GM12872 (cell line): ENCODE results near the gene MSANTD1.

Experiments used
- CTCF ChIP-seq: IDR thresholded peaks from 3 replicates; pipeline ENCODE4 v1.5.1; 2011; ENCODE audit warnings: low read depth, mild to moderate bottlenecking, low read length, moderate library complexity; ENCODE audit not compliant: insufficient read depth

Gene MSANTD1

GRCh38 chr4:3229328-3229727 is 19.6 kb upstream of the MSANTD1 start:
- no peak for TF ChIP-seq CTCF

- no peak for TF ChIP-seq CTCF
Observed at GRCh38 chr4:3229964-3230363, 19.0 kb upstream of the MSANTD1 start.

- TF ChIP-seq CTCF, result no peak
Observed at GRCh38 chr4:3231471-3231870, 17.5 kb upstream of the MSANTD1 start.

GRCh38 chr4:3232001-3232400 is 17.0 kb upstream of the MSANTD1 start:
- no peak for TF ChIP-seq CTCF

GRCh38 chr4:3232871-3233271 is 16.1 kb upstream of the MSANTD1 start:
- TF ChIP-seq CTCF, result no peak

- TF ChIP-seq CTCF, result no peak
Observed at GRCh38 chr4:3233391-3234071, 15.4 kb upstream of the MSANTD1 start.

GRCh38 chr4:3234171-3235029 is 14.6 kb upstream of the MSANTD1 start:
- no peak for TF ChIP-seq CTCF
